SK-N-SH treated with all-trans-retinoic acid at 6 μM for 48 hours (cell line): ENCODE measurements around the gene ARMC10.
"Not testable (repeated sequence)": the region's sequence is repeated elsewhere in the genome, so short reads cannot be mapped to it uniquely, and the experiment has no call there.

Experiments used
- ARNTL ChIP-seq: fragments of 450-650 bp; formaldehyde crosslinking; IDR thresholded peaks from 2 replicates; pipeline ENCODE4 v1.5.0; 2020; ENCODE audit warnings: low read depth, mild to moderate bottlenecking, moderate library complexity, borderline replicate concordance
- PATZ1 ChIP-seq: fragments of 250-450 bp; sonication (Bioruptor Pico); IDR thresholded peaks from 2 replicates; pipeline ENCODE4 v1.8.0; 2020; ENCODE audit warnings: mild to moderate bottlenecking, moderate library complexity, borderline replicate concordance
- TCF4 ChIP-seq: fragments of 250-450 bp; sonication (Bioruptor Pico); IDR thresholded peaks from 2 replicates; pipeline ENCODE4 v1.8.0; 2021; ENCODE audit warnings: mild to moderate bottlenecking, moderate library complexity, borderline replicate concordance
- TSHZ2 ChIP-seq: fragments of 250-450 bp; sonication (Bioruptor Pico); IDR thresholded peaks from 2 replicates; pipeline ENCODE4 v1.5.0; 2020; ENCODE audit warnings: mild to moderate bottlenecking, moderate library complexity
- ZFP3 ChIP-seq: fragments of 250-450 bp; sonication (Bioruptor Pico); IDR thresholded peaks from 2 replicates; pipeline ENCODE4 v1.5.0; 2020; ENCODE audit warnings: mild to moderate bottlenecking, moderate library complexity
- ZFP30 ChIP-seq: fragments of 450-650 bp; formaldehyde crosslinking; IDR thresholded peaks from 2 replicates; pipeline ENCODE4 v1.5.0; 2022; ENCODE audit warnings: mild to moderate bottlenecking, moderate library complexity

- not testable (repeated sequence) for TF ChIP-seq ZFP30, TSHZ2, ARNTL, PATZ1, TCF4, ZFP3 (CRISPR knock-in tag)
Measured at GRCh38 chr7:103056006-103056405, 18.9 kb upstream of the ARMC10 start.
